Measurements from ENCODE around the gene THRAP3. TPM values are rescaled to one million over a fixed set of nuclear protein-coding genes. Genes with fewer than 3 reads are reported as not detected.

The THRAP3 gene
- total and polyA plus RNA-seq, 2 donors (not counting 3 experiments of a cell fraction or from before 2014, with no cell fraction given) = 38.0 to 144 TPM

- Histone ChIP-seq H3K9me1 (replicated peaks; ENCODE audit: control insufficient read depth, extremely low read depth, insufficient read depth, low read length) (no peaks in the 10 kb centered on the region), H3K4me1 (ENCODE audit: control insufficient read depth, extremely low read depth, insufficient read depth, low read length) (peaks cover 10% of the 10 kb centered on the region), H3K27me3 (ENCODE audit: control insufficient read depth in 2 of 2, insufficient read depth in 2 of 2, low read length in 2 of 2) (no peaks in the 10 kb centered on the region), H3K36me3 (ENCODE audit: control insufficient read depth in 2 of 2, extremely low read depth in 1 of 2, insufficient read depth in 2 of 2, low read length in 2 of 2) (peaks cover 29 to 30% of the 10 kb centered on the region in 2 experiments), H2AFZ (ENCODE audit: low read depth, low read length) (no peak overlapping the region), H3K79me2 (ENCODE audit: control insufficient read depth, insufficient read depth, low read length) (no peaks in the 10 kb centered on the region), H3K4me3 (replicated peaks in 1 of 3; ENCODE audit: insufficient read depth in 1 of 3, low read depth in 1 of 3, low read length in 3 of 3) (no peak overlapping the region), H3K27ac (ENCODE audit: insufficient read depth, low read depth, low read length) (no peak overlapping the region), H3K9me3 (replicated peaks; ENCODE audit: control insufficient read depth, insufficient read depth, low read length) (no peaks in the 10 kb centered on the region), H3K9ac (replicated peaks; ENCODE audit: extremely low read depth, insufficient read depth, low read length) (no peak overlapping the region), H4K20me1 (replicated peaks; ENCODE audit: control insufficient read depth, extremely low read depth, insufficient read depth, low read length) (no peaks in the 10 kb centered on the region), H3K4me2 (ENCODE audit: insufficient read depth, low read length) (no peak overlapping the region)
- BruUV-seq (replicated peaks) = no TSS peak
- ChIA-PET CTCF (interaction anchor here (3.0 kb wide), 1 partner anchor 10 kb away, joined by 14 read pairs; no protein-coding TSS in a partner anchor), POLR2A (interaction anchor here (0.6 kb wide), 1 partner anchor 106 kb away, joined by 5 read pairs; no protein-coding TSS in a partner anchor)
- DNase-seq (ENCODE audit: low read depth, low spot score) = no peak
- no peak for FAIRE-seq
- dilution Hi-C loops (cut with MboI; ENCODE audit: extremely low pct_ligation_motif_present, low sequenced_read_pairs) (no loop called here), intact Hi-C loops (cut with micrococcal nuclease) (no loop called here)
- TF ChIP-seq EZH2 (IDR thresholded peaks at IDR 0.05; ENCODE audit: borderline replicate concordance, low read depth, low read length, severe bottlenecking) = no peak
- TF ChIP-seq FOS (IDR thresholded peaks at IDR 0.05; ENCODE audit: borderline replicate concordance, insufficient read depth, low read length) = no peak
- no peak for TF ChIP-seq MYC (IDR thresholded peaks at IDR 0.05; ENCODE audit: low read depth, low read length)
- no peak for TF ChIP-seq GATA2 (IDR thresholded peaks at IDR 0.05; ENCODE audit: insufficient read depth, insufficient read length, low read depth, low read length)
- TF ChIP-seq POLR2A (IDR thresholded peaks at IDR 0.05; ENCODE audit: low read depth, low read length) = no peak
- no peak for TF ChIP-seq MAX (IDR thresholded peaks at IDR 0.05; ENCODE audit: insufficient read depth, insufficient read length)
- no peak for TF ChIP-seq POLR2AphosphoS5 (IDR thresholded peaks at IDR 0.05; ENCODE audit: insufficient read depth, low read depth, low read length)
- no peak for TF ChIP-seq CTCF (IDR thresholded peaks at IDR 0.05; ENCODE audit: extremely low read depth in 1 of 2, insufficient read depth in 1 of 2, low read depth in 1 of 2, low read length in 2 of 2)
- no peak for TF ChIP-seq JUN (IDR thresholded peaks at IDR 0.05; ENCODE audit: borderline replicate concordance, insufficient read depth, insufficient read length, low read depth)
Observed at GRCh38 chr1:36295390-36295789, 71.1 kb downstream of the THRAP3 start.
